RKO (cell line): ENCODE data around the gene SLC9A9.
"Not testable (repeated sequence)": the region's sequence is repeated elsewhere in the genome, so short reads cannot be mapped to it uniquely, and the experiment has no call there.

ENCODE experiments used
- DNase-seq: peaks from one replicate; pipeline ENCODE4 v3.0.0-alpha.2; 2016; ENCODE audit warnings: low spot score

The SLC9A9 gene

DNA sequence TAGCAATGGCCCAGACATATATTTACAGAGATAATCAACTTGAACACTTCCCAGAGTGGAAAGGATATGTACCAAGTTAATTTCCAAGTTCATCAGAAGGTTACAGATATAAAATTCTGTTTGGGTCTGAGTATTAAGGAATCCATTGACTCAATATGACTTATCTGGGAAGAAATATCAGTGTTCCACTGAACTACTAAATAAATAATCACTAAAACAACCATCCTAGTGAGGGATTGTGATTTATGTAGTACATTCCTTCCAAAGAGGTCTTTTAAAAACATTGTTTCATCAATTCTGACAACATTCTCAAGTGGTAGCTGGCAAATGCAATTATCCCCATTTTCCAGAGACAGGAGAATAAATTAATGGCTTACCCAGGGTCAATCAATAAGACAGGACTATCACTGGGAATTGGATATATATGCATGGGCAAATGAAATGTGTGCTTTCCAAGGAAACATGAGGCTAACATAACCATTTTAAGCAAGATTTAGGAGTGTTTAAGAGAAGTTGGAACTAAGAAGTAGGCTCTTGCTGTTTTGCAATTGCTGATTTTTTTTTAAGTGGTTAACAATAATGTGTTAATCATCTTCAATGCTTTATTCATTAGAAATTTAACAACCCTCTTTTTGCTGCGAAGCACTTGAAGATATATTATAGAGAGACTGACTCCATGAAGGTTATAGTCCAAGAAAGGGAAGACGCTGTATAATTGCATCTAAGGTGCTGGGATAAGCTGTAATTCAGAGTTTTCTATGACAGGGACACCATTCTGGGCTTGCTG lies 37.9 kb downstream of the SLC9A9 start:
- no peak for DNase-seq

DNA sequence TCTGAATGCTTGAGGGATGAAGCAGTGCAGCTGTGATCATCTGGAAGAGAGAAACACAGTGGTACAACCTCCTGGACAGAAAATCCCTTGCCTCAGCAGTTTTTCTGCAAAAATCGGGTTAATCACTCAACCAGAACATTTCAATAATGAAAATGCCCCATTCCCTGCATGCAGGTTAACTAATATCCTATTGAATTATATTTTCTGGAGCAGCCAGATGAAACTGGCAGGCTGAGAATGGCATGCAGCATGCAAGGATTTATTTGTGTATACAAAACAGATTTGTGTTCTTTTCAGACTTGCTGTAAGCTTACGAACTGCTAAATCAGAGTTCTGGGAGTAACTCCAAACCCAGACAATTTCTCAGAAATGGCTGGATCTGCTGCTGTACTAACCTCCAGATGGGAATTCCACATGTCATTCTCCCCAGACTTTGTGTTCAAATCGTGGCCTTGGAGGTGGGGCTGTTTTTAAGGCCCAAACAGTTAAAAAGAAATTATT lies 39.1 kb downstream of the SLC9A9 start:
- no peak for DNase-seq

DNA sequence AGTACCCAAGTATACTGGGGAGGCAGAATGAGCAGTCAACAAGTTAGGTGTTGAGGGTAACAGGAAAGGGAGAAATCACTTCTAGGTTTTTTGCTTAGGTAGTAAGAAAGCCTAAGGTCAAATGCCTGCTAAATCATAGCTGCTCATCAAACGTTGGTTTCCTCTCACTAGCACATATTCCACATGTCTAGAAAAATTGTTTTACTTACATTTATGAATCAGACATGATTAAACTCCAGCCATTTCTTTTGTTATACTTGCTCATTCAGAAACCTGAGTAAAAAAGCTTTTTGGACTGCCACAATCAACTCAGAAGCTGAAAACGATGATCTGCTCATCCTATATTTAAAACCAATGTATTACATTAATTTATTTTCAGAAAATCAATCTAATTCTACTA lies 40.2 kb downstream of the SLC9A9 start:
- no peak for DNase-seq

DNA sequence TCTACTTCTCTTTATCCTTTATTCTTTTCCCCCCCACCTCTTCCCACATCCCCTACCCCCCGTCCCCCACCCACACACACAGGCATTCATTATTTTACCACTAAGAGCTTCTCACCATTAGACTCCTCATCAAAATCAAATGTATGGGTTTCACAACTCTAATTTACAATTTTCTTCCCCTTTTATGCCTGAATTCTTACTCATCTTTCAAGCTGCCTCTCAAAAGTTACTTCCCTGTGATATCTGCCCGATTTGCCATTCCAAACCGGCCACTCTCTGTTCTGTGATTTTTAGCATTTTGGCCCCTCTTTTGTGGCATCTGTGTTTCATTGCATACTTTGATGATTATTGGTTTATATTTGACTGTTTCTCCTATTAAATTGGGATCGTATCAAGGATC lies 42.2 kb downstream of the SLC9A9 start:
- no peak for DNase-seq

DNA sequence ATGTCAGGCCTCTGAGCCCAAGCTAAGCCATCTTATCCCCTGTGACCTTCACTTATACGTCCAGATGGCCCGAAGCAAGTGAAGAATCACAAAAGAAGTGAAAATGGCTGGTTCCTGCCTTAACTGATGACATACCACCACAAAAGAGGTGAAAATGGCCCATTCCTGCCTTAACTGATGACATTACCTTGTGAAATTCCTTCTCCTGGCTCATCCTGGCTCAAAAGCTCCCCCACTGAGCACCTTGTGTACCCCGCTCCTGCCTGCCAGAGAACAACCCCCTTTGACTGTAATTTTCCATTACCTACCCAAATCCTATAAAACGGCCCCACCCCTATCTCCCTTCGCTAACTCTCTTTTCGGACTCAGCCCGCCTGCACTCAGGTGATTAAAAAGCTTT lies 42.8 kb downstream of the SLC9A9 start:
- DNase-seq = not testable (repeated sequence)

DNA sequence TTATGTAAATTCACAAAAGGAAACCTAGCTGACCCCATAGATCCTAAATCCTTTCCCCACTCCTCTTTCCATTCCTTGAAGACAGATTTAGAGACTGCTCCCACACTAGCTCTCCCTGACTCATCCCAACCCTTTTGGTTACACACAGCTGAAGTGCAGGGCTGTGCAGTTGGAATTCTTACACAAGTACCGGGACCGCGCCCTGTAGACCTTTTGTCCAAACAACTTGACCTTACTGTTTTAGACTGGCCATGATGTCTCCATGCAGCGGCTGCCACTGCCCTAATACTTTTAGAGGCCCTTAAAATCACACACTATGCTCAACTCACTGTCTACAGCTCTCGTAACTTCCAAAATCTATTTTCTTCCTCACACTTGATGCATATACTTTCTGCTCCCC lies 47.2 kb downstream of the SLC9A9 start:
- DNase-seq = not testable (repeated sequence)

DNA sequence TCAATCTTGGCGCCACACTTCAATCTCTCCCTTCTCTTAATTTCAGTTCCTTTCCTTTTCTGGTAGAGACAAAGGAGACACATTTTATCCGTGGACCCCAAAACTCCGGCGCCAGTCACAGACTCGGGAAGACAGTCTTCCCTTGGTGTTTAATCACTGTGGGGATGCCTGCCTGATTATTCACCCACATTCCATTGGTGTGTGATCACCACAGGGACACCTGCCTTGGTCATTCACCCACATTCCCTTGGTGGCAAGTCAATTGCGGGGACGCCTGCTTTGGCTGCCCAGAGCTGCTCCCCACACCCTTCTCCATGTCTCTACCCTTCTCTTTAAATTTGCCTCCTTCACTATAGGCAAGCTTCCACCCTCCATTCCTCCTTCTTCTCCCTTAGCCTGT lies 50.1 kb downstream of the SLC9A9 start:
- not testable (repeated sequence) for DNase-seq

DNA sequence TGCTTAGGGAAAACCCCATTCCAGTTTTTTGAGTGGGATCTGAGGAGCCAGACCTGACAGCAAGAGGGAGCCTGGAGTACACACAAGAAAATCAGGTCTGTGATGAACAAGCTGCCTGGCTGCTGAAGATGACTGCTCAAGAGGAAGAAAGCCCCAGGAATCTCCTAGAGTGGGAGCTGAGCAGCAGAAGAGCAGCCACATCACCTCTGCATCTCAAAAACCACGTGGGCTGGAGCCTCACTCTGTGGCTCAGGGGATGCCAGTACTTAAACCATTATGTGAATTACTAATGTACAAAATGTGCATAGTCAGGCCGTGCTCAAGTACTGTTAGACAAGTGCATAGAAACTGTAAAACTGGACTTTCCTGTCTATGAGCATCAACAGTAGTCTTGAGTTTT lies 52.4 kb downstream of the SLC9A9 start:
- no peak for DNase-seq

DNA sequence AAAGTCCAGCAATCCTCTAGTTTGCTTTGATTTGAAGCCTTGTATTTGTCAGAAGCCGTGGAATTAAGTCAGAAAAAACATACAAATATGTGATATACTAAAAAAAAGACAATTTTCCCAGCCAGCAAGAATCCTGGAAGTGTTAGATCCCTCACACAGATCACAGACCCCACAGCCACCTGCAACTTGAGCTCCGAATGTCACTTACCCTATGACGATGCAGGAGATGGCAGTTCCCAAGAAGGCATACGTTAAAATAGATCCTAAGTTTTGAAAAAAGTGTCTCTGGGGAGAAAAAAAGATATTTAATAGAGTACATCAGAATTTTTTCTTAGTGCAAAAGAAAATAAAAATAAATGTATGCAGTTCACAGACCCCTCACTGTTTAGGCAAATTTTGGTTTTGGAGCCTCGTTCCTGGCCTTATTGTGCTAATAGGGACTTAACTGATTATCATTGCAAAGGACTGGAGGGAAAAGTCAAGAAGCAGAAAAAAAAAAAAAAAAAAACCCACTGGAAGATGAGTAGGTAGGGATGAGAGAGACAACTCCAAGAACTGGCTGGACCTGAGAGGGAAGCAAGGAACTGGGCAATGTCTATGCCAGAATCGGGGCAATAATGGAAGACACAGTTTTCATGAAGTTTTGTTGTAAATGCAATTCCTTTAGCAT lies 53.3 kb downstream of the SLC9A9 start:
- no peak for DNase-seq

DNA sequence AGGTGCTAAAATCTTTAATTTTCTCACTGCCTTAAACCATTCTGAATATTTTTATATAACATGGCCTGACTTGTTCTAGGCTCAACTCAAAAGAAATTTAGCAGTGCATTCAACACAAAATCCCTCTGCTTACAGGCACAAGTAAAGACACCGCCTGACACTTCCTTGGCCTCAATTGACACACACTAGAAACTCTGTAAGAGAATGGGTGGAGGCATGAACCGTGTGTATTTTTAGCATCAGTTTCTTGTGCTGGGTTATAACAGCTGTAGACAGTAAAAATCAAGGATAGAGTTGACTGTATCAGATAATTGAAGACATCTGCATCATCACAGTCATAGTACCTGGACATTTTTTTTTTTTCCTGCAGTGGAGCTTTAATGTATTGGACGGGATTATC lies 54.3 kb downstream of the SLC9A9 start:
- no peak for DNase-seq

DNA sequence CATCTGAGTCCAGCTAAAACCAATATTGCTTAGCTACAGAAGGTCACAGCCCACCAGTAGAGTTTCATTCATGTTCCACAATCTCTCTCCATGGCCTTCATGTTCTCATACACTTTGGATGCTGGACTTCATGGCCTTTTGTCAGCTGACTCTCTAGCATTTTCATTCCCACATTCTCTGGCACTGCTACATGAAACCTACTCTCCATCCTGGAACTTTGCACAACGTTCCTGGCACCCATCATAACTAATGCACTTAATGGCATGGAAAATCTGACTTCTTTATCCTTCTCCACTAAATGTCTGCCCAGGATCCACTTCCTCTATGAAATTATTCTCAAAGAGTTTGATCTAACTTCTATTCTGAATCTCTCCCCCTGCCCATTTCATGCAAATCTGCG lies 56.9 kb downstream of the SLC9A9 start:
- DNase-seq = no peak

DNA sequence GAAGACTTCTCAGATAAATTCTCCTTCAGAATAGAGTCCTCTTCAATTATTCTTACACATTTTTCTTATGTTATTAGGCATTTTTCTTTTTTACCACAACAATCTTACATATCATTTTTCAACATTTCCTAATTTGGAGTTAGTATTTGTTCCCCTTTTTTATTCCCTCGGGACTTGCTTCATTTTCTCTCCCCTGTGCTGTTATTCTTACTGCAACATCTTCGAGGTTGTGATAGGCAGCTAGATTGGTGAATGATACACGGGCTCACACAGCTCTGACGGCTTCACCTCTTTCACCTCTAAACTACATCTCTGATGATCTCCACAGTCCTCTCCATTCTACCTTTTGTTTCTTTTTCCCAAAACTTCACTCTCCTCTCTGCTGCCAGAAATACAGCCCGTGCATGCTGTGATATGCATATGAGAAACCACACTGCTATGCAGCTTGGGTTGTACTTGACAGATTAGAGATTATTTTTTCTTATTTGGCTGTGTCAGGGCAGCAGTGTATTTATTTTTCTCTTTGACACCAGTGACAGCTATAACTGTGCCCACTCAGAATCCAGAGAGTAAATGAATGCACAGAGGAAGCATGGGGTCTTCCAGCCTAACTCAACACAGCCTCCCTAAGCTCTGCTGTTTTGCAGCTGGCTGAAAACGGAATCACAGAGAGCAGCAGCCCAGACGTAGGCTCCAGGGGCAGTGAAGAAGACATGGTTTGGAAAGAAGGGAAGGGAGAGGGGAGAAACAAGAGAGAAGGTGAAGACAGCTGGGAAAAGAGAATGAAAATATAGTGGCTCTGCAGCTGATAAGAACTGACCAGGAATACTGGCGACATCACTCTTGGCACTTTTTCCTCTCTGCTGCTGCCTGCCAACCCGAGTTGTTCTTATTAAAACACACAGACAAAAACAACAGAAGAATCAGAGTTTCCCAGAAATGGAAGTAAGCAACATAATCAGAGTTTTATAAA lies 61.8 kb downstream of the SLC9A9 start:
- DNase-seq = no peak

DNA sequence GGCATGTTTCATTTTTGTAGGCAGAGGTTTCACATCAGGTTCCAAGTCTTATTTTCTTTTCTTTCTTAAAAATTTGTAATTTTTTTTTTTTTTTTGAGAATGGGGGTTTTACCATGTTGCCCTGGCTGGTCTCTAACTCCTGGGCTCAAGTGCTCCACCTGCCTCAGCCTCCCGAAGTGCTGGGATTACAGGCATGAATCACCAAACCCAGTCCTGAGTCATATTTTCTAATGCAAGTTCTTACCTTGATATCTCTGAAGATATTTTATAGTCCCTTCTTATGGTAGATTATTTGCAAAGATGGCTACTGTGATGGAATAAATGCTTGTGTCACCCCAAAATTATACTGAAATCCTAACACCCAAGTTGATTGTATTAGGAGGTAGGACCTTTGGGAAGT lies 63.8 kb downstream of the SLC9A9 start:
- no peak for DNase-seq

DNA sequence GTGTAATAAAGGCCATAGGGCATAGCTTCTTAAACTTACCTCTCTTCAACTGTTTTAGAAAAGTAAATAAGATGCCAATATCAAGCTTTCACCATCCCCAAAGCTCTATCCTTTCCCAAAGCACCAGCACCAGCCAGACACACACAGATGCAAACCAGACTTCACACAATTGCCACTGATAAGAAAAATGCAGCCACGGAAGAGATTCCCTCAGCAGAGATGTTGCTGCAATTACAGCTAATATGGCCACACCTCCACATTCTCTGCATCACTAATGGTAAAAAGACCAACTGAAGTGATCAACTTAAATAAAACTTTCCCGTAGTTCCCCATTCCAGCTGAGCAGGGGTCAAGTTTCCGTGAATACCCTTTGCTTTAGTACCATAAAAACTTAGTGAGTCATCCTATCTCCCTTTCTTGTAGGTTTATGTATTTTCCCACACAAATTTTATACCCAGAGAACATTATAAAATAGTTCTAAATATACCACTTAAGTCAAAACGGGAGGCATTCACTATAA lies 64.4 kb downstream of the SLC9A9 start:
- DNase-seq = no peak

DNA sequence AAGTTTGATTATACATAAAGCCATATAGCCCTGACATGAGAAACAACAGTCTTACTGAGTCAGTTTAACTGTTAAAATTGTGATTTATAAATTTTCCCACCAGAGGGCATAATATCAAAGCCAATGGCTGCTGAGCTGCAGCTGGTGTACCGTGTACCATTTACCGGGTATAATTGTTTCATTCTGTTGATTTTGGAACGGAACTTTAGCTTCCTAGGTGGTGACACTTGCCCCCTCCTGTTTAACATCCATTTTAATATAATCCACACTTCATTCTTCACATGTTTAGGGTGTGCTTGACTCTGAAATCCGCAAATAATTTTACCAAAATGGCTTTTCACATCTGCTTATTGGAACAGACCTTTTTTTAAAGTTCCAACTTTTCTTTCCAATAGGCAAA lies 72.8 kb downstream of the SLC9A9 start:
- peak; percentile 53 for DNase-seq

DNA sequence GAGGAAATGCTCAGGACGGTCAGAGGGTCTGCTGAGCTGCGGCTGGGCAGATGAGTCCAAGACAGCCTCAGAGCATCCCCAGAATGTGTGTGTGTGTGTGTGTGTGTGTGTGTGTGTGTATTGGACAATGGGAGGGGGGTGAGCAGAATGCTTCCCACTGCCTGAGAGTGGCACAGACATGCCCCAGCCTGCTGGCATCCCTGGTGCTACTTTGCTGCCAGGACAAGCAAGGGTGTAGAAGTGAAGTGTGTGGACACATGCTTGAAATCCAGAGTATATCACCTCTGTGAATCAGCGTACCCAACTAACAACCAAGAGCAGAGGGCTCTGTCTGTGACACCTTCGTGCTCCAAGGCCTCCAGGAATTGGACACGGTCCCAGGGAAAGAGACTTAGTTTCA lies 76.3 kb downstream of the SLC9A9 start:
- DNase-seq = no peak

DNA sequence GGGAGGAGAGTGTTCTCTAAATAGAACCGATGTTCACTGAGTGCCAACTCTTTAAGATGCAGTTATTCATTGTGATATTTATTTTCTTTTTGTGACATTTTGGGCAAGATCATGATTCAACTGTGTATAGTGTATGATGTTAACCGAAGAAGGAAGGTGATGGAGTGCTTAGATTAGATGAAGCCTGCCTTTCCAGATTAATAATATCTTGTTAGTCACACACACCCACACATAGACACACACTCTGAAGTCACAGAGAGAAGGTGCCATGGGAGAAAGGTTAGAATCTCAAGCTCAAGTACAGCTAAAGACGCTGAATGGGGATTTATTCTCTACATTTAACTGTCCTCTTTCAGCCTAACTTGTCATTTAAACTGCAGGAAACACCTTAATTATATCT lies 77.0 kb downstream of the SLC9A9 start:
- no peak for DNase-seq

DNA sequence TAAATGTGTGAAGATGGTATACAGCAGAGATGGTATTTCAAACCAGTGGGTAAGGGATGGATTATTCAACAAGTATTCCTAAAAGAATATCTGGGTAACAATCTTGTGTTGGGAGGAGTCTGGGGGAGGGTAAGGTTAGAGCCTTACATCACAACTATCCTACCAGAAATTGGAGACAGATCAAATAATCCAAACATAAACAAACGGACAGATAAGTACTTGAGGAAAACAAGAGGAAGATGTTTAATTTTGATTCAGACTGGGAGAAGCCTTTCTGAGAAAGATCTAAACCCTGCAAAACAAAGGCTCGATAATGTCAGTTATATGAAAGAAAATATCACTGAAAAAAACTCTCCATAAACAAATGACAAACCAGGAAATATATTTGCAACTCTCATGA lies 77.9 kb downstream of the SLC9A9 start:
- no peak for DNase-seq

DNA sequence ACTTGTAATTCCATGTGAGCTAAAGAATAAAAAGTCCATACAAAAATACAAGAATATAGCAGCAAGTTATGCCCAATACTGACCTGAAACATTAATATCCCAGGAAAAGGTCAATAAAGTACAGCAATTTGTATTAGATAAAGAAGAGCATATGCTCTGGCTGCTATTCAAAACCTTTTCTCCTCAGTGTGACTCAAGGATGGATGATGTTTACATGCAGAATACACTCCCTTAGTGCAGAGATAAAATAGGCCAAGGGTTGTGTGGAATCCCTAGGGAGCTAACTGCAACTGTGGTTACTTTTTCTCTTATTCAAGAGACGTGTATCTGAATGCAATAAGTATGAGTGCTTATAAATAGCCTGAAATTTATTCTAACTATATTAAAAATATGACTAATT lies 78.7 kb downstream of the SLC9A9 start:
- DNase-seq = no peak

DNA sequence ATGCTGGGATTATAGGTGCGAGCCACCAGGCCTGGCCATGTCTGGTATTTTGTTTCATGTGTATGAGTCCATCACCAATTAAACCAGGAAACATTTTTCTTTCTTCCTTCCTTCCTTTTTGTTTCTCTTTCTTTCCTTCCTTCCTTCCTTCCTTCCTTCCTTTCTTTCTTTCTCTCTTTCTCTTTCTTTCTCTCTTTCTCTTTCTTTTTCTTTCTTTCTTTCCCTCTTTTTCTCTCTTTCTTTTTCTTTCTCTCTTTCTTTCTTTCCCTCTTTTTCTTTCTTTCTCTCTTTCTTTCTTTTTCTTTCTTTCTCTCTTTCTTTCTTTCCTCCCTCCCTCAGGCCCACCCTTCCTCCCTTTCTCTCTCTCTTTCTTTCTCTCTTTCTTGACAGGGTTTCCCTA lies 83.4 kb downstream of the SLC9A9 start:
- no peak for DNase-seq

DNA sequence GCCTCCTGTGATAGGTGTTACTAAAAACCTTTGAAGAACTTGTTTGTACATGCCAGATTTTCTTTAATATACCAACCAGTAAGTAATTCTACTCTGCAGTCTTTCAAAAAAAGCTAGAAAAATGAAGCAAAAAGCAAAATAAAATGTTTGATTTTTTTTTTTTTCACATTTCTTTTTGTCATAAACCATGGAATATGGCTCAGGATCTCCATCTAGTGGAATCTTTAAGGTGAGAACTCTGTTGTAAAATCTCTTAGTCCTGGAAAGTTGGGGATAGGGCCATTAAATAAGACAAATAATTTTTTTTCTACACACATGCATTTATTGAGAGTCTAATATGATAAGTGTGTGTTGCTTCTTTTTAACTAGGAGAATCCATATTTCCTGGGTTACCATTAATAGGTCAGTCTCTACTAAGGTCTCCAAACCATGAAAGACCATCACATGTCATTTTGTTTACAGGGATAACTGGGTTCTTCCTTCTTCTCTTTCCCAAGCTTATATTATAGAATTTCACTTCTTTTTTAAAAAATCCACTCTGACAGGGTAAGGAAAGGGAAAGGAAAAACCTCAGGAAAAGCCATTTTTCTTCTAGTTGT lies 84.6 kb downstream of the SLC9A9 start:
- peak; percentile 26 for DNase-seq

DNA sequence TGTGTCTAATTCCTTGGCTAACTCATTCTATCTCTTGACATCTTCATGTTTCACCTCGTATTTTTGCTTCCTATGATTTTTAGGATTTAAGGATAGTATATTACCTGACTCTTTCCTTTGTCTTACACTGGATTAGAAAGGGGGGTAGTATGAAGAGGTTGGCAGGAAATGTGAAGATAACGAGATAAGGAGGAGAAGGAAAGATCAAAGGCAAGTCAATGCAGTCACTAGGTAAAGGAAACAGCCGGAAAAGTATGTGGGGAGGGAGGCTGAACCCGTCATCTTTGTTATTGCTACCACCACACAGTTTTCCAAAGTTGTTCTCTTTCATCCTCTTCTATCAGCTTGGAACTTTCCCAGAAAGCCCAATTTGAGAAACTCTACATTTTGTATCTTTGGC lies 90.6 kb downstream of the SLC9A9 start:
- DNase-seq = no peak
